CD4-positive, alpha-beta T cell treated with Interleukin-6 for 4 hours (primary cell): ENCODE data around the gene PRKN.
"Not testable (repeated sequence)": the region's sequence is repeated elsewhere in the genome, so short reads cannot be mapped to it uniquely, and the experiment has no call there.

ENCODE experiments used
- DNase-seq: peaks from one replicate; pipeline ENCODE4 v3.0.0-alpha.2; 2020; ENCODE audit warnings: mixed read lengths

The PRKN gene

GRCh38 chr6:162435071-162435470 is 292.5 kb downstream of the PRKN start:
- DNase-seq: no peak

GRCh38 chr6:162421004-162421403 is 306.6 kb downstream of the PRKN start:
- DNase-seq: no peak

DNA sequence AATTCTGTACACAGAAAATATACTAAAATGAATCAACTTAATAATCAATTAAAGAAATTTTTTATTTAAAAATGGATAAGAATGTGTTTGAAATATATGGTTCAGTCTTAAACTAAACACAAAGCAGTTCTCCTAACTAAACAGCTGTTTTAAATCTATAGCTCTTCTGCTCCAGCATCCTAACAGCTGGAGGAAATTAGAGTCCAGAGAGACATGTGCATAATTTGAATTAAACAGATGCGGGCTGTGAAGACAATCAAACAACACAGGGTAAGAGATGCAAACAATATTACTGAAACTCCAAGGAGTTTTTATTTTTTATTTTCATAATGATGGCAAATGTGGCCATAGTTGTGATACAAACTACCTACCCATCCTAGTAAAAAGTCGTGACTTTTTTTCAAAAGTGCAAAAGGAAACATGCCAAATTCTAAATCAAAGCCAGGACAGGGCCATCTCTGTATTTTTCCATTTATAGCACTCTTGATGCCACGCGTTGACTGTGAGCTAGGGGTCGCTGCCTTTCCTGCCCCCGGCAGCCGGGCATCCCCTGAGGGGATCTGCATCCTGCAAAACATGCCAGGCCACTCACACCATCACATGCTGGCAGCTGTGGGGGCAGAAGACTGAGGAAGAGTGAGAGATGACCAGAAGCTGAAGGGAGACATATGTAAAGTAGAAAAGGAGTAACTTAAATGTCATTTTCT is 310.6 kb downstream of the PRKN start:
- DNase-seq: no peak

- no peak for DNase-seq
These were observed 311.3 kb downstream of the PRKN start for GRCh38 chr6:162416307-162416706.

GRCh38 chr6:162409741-162410691 is 317.6 kb downstream of the PRKN start:
- no peak for DNase-seq

- DNase-seq: no peak
These were observed 318.6 kb downstream of the PRKN start for GRCh38 chr6:162408826-162409535.

DNA sequence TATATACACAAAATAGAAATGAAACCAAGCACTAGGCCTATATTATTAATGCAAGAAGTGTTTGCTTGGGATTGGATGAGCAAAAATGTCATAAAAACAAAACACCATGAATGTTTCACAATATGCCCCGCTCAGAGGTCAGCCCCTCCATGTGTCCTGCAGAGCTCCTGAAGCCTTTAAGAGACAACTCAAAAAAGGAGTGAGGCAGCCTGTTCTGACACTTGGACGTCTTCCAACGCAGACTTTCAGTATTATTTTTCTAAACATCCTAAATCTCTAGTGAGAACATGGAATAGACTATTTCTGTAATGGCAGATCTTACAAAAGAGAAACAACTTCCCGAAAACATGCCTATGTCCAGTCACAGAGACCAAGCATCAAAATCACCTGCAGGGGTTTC is 322.6 kb downstream of the PRKN start:
- DNase-seq: no peak

DNA sequence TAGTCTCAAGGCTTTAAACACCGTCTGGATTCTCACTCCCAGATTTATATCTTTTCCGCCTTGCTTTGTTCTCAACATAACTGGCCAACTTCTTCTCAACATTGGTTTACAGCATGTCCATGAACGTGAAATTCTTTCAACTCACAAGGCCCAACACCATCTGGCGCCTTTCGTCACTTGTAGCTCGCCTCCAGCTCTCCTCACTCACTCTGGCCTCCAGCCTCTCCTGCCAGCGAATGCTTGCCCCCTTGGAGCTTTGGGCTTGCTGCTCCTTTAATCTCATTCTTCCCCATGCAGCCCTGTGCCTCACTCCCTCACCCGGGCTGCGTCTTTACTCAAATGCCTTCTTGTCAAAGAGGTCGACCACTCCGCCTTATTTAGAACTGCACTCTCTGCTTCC is 324.5 kb downstream of the PRKN start:
- DNase-seq: no peak

DNA sequence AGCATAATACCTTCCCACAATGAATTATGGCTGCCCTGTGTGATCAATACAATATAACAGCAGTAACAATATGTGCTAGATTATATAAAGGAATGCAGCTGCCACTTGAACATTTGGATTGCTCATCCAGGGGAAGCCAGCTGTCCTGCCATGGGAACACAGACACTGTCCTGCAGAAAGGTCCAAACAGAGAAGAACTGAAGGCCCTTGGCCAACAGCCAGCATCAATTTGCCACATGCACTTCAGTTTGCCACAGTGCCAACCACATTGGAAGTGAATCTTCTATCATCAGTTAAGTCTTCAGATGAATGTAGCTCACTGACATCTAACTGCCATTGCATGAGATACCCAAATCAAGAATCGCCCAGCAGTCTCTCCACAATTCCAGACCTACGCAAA is 332.4 kb downstream of the PRKN start:
- no peak for DNase-seq

DNA sequence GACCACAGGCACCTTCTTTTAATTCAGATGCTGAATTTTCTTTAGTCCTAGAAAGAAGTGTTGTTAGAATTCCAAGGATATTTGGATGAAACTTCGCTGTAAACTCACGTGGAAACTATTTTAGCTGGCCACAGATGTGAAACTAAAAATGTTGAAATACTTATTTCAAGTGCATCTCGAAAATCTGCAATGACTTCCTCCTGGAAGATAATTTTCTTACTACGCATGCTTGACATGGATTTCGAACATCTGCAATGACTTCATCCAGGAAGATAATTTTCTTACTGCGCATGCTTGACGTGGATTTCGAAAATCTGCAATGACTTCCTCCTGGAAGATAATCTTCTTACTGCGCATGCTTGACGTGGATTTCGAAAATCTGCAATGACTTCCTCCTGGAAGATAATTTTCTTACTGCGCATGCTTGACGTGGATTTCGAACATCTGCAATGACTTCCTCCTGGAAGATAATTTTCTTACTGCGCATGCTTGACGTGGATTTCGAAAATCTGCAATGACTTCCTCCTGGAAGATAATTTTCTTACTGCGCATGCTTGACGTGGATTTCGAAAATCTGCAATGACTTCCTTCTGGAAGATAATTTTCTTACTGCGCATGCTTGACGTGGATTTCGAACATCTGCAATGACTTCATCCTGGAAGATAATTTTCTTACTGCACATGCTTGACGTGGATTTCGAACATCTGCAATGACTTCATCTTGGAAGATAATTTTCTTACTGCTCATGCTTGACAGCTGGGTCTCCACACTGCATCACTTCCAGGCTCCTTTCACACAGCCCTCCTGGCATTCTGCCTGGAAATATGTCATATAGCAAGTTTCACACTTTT is 336.4 kb downstream of the PRKN start:
- not testable (repeated sequence) for DNase-seq

- DNase-seq: no peak
These were observed 338.1 kb downstream of the PRKN start for GRCh38 chr6:162389343-162390085.

DNA sequence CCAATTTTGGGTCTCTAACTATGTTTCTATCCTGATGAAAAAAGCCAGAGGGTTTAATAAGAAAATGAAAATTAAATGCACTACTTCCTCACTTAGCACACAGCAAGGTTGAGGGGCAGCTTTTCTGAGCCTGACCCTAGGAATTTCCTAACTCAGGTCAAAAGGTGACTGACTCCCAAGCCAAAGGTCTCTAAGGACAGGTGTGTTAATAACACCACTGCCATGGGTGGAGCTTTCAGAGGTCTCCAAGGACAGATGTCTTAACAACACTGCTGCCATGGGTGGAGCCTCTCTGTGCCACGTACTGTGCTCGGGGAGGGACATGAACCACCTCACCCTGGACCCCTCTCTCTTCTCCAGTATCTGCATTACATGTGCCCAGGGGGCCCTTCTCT is 339.2 kb downstream of the PRKN start:
- DNase-seq: no peak

DNA sequence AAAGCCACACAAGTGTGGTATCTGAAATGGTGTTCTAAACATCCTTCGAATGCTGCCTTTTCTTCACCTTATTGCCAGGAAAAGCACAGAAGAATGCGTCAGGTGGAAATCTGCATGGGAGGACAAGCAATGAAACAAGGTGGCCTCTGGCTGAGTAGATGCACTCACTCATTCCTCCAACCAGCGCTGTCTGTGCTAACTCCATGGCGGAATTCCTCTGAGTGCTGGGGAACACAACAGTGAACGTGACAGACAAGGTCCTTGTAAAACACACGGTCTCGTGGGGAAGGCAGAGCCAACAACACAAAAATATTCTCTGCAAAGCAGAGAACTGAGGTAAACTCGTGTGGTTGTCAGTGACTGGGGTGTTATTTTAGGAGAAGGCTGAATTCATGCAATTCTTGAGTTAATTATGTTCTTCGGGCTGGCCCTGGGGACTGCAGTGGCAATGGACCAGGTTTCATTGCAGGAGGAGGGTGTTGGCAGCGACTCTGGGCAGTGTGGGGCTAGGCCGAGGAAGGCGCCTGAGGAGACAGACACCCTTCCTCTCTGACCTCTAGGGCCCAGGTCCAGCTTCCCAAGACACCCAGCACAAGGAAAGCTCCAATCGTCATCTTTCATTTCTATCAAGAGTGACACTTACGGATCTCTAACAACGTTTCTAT is 339.7 kb downstream of the PRKN start:
- DNase-seq: no peak

GRCh38 chr6:162385980-162386379 is 341.6 kb downstream of the PRKN start:
- no peak for DNase-seq

DNA sequence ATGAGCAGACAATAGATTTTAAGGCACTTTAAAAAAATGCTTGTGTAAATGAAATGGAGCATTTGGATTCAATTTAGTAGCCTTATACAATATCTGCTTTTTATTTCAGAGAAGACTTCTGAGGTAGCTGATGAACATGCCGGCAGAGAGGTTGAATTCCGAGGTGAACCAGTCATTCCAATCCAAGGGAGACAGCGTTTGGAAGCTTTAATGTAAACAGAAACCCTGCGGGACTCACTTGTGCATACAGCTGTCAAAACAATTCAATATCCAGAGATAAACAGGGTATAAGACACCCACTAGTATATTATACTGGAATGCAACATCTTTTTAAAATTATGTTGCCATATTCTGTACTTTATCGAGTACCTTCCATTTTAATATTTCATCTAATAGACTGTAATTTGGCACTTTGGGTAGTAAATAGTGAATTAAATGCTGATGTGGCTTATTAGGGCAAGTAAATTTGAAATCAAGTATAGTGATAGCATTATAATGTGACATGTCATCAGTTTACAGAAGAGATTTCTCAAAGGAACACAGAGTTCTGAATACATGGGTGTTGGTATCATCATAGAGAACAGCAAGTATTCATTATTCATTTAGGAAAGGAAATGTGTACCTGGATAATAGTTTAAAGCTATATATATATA is 347.7 kb downstream of the PRKN start:
- DNase-seq: no peak

- DNase-seq: no peak
These were observed 349.8 kb downstream of the PRKN start for GRCh38 chr6:162377735-162378134.

DNA sequence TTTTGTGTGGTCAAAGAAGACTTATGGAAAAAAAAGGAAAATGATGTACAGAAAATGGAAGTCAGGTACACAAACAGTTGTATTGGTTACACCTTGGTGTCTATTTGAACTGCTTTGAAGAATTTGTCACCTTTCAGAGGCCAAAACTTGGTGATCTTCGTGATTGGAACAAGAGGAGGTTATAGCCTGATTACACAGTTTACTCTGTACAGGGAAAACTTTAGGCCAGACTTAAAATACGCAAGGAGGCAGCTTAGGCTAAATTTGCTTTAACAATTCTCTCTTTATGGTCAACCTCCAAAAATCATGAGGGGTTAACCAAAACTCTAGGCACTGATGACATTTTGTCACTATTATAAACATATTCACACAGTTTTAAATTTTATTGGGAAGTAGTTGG is 353.7 kb downstream of the PRKN start:
- DNase-seq: no peak

GRCh38 chr6:162373192-162373591 is 354.4 kb downstream of the PRKN start:
- DNase-seq: no peak

DNA sequence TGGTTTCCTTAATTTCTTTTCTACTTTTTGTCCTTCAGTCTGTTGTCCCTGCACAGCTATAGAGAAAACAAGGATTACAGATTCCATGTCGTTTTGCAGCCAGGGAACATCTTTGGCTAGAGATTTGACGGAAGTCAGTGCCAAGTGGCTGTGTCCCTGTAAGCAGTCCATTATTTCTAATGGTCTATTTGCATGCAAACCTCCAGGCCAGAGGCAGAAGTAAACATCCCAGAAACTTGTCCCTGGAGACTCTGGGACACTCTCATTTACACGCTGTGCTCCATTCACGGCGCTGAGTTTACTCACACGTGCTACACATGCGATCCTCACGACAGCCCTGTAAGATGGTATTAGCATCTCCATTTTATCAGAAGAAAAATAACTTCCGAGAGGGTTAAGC is 355.5 kb downstream of the PRKN start:
- DNase-seq: no peak

GRCh38 chr6:162371121-162371520 is 356.4 kb downstream of the PRKN start:
- DNase-seq: no peak

DNA sequence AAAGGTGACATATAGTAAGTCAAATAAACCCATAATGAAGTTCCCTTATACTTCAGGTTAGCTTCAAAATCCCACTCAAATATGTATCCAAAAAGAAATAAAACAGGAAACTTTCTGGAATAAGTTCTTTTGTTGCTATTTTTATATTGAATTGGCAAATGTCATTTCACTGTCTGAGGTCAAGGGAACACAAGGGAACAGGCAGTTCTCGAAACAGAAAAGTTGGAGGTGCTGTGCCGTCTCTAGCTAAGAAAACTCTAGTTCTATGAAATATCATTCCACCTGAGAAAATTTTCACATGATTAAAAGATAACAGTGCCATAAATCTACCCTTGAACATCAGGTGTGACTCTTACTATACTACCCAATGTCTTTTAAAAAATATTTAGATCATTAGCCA is 358.5 kb downstream of the PRKN start:
- no peak for DNase-seq
